ENCODE data around the gene SDSL.

The SDSL gene

DNA sequence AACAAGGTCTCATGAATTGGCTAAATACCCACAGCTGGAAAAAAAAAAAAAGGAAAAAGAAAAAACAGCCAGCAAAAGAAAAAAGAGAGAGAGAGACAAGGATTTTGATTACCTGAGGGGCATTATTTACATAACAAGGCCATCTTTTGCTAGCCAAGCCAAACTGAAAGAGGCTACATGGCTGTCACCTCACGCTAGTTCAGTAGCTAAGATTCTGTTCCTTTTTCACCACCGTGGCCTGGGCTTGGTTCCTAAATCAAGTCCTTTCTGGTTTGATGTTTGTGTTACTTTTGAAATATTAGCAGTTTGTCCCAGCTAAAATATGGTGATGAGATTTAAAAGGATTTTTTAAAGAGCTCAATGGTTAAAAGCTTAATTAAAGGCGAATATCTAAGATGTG is 16.5 kb upstream of the SDSL start:
- TF ChIP-seq EZH2phosphoT487 (IDR thresholded peaks at IDR 0.05; ENCODE audit: borderline replicate concordance) = no peak
- TF ChIP-seq, protein P1, sequence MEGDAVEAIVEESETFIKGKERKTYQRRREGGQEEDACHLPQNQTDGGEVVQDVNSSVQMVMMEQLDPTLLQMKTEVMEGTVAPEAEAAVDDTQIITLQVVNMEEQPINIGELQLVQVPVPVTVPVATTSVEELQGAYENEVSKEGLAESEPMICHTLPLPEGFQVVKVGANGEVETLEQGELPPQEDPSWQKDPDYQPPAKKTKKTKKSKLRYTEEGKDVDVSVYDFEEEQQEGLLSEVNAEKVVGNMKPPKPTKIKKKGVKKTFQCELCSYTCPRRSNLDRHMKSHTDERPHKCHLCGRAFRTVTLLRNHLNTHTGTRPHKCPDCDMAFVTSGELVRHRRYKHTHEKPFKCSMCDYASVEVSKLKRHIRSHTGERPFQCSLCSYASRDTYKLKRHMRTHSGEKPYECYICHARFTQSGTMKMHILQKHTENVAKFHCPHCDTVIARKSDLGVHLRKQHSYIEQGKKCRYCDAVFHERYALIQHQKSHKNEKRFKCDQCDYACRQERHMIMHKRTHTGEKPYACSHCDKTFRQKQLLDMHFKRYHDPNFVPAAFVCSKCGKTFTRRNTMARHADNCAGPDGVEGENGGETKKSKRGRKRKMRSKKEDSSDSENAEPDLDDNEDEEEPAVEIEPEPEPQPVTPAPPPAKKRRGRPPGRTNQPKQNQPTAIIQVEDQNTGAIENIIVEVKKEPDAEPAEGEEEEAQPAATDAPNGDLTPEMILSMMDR (conservative IDR thresholded peaks at IDR 0.05; ENCODE audit: low read length) = no peak

DNA sequence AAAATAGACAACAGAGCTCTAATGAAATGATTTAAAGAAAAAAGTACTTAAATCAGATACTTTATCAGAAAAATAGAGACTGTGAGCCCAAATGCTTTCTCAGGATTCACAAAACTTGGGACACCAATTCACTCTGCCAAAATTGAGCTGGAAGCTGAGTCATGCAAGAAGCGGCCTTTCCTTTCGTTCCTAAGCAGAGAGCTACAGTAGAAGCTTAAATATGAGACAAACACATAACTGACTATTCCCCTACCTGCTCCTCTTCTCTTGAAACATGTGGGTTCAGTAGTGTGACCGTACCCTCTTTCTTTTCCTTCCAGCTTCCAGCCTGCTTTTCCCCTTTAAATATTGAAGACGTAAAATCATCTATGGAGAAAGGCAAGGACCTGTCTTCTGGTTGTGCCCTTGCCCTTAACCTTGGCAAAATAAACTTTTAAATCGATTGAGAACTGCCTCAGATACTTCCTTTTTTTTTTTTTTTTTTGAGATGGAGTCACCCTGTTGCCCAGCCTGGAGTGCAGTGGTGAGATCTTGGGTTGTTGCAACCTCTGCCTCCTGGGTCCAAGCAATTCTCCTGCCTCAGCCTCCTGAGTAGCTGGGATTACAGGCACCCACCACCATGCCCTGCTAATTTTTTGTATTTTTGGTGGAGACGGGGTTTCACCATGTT is 14.1 kb upstream of the SDSL start:
- TF ChIP-seq EZH2phosphoT487 (IDR thresholded peaks at IDR 0.05; ENCODE audit: borderline replicate concordance) = no peak
- TF ChIP-seq, protein P1 (conservative IDR thresholded peaks at IDR 0.05; ENCODE audit: low read length) = no peak
- Histone ChIP-seq H3K4me1 (ENCODE audit: insufficient read depth, low read length, poor library complexity, severe bottlenecking) (no peaks in the 10 kb centered on the region), H3K9me2 (replicated peaks; ENCODE audit: low read depth, low read length) (no peaks in the 10 kb centered on the region), H3K9me3 (ENCODE audit: insufficient read depth, low read depth, low read length) (no peaks in the 10 kb centered on the region), H3K9ac (ENCODE audit: low read depth, low read length, poor library complexity, severe bottlenecking) (no peak overlapping the region), H2AFZ (ENCODE audit: low read length) (no peak overlapping the region), H3K4me2 (ENCODE audit: low read depth, low read length, poor library complexity, severe bottlenecking) (no peak overlapping the region), H3K36me3 (ENCODE audit: insufficient read depth, low read length) (no peaks in the 10 kb centered on the region), H3K4me3 (ENCODE audit: low read length, poor library complexity, severe bottlenecking) (no peak overlapping the region), H3K79me2 (ENCODE audit: insufficient read depth, low read length) (no peaks in the 10 kb centered on the region), H4K20me1 (ENCODE audit: insufficient read depth, low read length, poor library complexity, severe bottlenecking) (no peaks in the 10 kb centered on the region), H3K27me3 (ENCODE audit: insufficient read depth, low read length, poor library complexity, severe bottlenecking) (no peaks in the 10 kb centered on the region), H3F3A (ENCODE audit: low read depth) (no peaks in the 10 kb centered on the region)

More for the DNA sequence above, 16.5 kb upstream of the SDSL start:
- Histone ChIP-seq H3K27me3 (ENCODE audit: insufficient read depth, low read length, poor library complexity, severe bottlenecking) (no peaks in the 10 kb centered on the region), H3K9me2 (replicated peaks; ENCODE audit: low read depth, low read length) (no peaks in the 10 kb centered on the region), H4K20me1 (ENCODE audit: insufficient read depth, low read length, poor library complexity, severe bottlenecking) (no peaks in the 10 kb centered on the region), H3K4me1 (ENCODE audit: insufficient read depth, low read length, poor library complexity, severe bottlenecking) (no peaks in the 10 kb centered on the region), H3K36me3 (ENCODE audit: insufficient read depth, low read length) (no peaks in the 10 kb centered on the region), H3F3A (ENCODE audit: low read depth) (no peaks in the 10 kb centered on the region), H3K4me2 (ENCODE audit: low read depth, low read length, poor library complexity, severe bottlenecking) (no peak overlapping the region), H3K9ac (ENCODE audit: low read depth, low read length, poor library complexity, severe bottlenecking) (no peak overlapping the region), H2AFZ (ENCODE audit: low read length) (no peak overlapping the region), H3K4me3 (ENCODE audit: low read length, poor library complexity, severe bottlenecking) (no peak overlapping the region), H3K79me2 (ENCODE audit: insufficient read depth, low read length) (no peaks in the 10 kb centered on the region), H3K9me3 (ENCODE audit: insufficient read depth, low read depth, low read length) (no peaks in the 10 kb centered on the region)

DNA sequence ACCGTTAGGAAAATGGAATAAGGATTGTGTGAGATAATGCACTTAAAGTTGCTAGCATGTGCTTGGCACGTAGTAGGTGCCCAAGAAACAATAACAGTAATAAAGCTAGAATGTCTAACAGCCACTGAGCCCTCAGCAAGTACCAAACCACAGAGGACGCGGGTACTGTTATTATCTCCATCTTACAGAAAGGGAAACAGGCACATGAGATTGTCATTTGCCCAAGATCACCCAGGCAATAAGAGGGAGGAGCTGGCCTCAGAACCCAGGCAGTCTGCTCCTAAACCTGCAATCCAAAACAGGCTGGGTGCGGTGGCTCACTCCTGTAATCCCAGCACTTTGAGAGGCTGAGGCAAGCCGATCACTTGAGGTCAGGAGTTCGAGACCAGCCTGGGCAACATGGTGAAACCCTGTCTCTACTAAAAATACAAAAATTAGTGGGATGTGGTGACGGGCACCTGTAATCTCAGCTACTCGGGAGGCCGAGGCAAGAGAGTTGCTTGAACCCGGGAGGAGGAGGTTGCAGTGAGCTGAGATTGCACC is 13.4 kb upstream of the SDSL start:
- no peaks in the 10 kb centered on the region for H3K79me2 ChIP-seq (ENCODE audit: insufficient read depth, low read length)
- H3K27me3 ChIP-seq (ENCODE audit: insufficient read depth, low read length, poor library complexity, severe bottlenecking) = no peaks in the 10 kb centered on the region
- H3K9me3 ChIP-seq (ENCODE audit: insufficient read depth, low read depth, low read length) = no peaks in the 10 kb centered on the region
- H3K4me3 ChIP-seq (ENCODE audit: low read length, poor library complexity, severe bottlenecking) = no peak overlapping the region
- no peak overlapping the region for H2AFZ ChIP-seq (ENCODE audit: low read length)
- H4K20me1 ChIP-seq (ENCODE audit: insufficient read depth, low read length, poor library complexity, severe bottlenecking) = no peaks in the 10 kb centered on the region
- no peak overlapping the region for H3K9ac ChIP-seq (ENCODE audit: low read depth, low read length, poor library complexity, severe bottlenecking)
- no peaks in the 10 kb centered on the region for H3K36me3 ChIP-seq (ENCODE audit: insufficient read depth, low read length)
- H3K4me2 ChIP-seq (ENCODE audit: low read depth, low read length, poor library complexity, severe bottlenecking) = no peak overlapping the region
- no peaks in the 10 kb centered on the region for H3F3A ChIP-seq (ENCODE audit: low read depth)
- TF ChIP-seq, protein P1 (conservative IDR thresholded peaks at IDR 0.05; ENCODE audit: low read length) = no peak
- no peak for TF ChIP-seq EZH2phosphoT487 (IDR thresholded peaks at IDR 0.05; ENCODE audit: borderline replicate concordance)
- no peaks in the 10 kb centered on the region for H3K9me2 ChIP-seq (replicated peaks; ENCODE audit: low read depth, low read length)
- no peaks in the 10 kb centered on the region for H3K4me1 ChIP-seq (ENCODE audit: insufficient read depth, low read length, poor library complexity, severe bottlenecking)

All from Loucy (cell line).